Measurements from ENCODE around the gene BACH2.

DNA sequence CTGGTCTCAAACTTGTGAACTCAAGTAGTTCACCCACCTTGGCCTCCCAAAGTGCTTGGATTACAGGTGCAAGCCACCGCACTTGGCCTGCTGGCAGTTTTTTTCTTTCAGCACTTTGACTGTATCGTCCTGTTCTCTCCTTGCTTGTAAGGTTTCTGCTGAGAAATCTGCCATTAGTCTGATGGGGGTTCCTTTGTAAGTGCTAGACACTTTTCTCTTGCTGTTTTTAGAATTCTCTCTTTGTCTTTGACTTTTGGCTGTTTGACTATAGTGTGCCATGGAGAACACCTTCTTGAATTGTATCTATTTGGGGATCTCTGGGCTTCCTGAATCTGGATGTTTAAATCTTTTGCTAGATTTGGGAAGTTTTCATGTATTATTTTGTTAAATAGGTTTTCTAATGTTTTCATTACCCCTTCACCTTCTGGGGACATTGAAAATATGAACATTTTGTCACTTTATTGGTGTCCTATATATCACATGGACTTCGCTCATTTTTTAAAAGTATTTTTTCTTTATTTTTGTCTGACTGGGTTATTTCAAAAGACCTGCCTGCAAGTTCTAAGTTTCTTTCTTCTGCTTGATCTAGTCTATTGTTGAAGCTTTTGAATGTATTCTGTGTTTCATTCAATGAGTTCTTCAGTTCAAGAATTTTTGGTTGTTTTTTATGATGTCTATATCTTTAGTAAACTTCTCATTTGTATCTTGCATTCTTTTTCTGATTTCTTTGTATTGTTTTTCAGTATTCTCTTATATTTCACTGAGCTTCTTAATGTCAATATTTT, 380.3 kb downstream of the BACH2 start:
- TF ChIP-seq, protein P1, sequence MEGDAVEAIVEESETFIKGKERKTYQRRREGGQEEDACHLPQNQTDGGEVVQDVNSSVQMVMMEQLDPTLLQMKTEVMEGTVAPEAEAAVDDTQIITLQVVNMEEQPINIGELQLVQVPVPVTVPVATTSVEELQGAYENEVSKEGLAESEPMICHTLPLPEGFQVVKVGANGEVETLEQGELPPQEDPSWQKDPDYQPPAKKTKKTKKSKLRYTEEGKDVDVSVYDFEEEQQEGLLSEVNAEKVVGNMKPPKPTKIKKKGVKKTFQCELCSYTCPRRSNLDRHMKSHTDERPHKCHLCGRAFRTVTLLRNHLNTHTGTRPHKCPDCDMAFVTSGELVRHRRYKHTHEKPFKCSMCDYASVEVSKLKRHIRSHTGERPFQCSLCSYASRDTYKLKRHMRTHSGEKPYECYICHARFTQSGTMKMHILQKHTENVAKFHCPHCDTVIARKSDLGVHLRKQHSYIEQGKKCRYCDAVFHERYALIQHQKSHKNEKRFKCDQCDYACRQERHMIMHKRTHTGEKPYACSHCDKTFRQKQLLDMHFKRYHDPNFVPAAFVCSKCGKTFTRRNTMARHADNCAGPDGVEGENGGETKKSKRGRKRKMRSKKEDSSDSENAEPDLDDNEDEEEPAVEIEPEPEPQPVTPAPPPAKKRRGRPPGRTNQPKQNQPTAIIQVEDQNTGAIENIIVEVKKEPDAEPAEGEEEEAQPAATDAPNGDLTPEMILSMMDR (IDR thresholded peaks at IDR 0.05): no peak
- no peak for TF ChIP-seq POLR2A (IDR thresholded peaks at IDR 0.05)
